Adrenal gland (tissue), 12 donors: ENCODE results near the gene ARPC1B. TPM values are rescaled to one million over a fixed set of nuclear protein-coding genes. Genes with fewer than 3 reads are reported as not detected.
"Not testable (repeated sequence)": the region's sequence is repeated elsewhere in the genome, so short reads cannot be mapped to it uniquely, and the experiment has no call there.

ENCODE experiments used
- DNase-seq, 7 donors: peaks; one replicate each; pipeline ENCODE4 v3.0.0-alpha.2; 2019 to 2020
- H3K27ac ChIP-seq, 5 donors: fragments of 200-600 bp; sonication (generic) in 4 of 5; 1 replicate in 3 of 5; 2 replicates in 2 of 5; pipeline versions ENCODE4 v1.5.1 to v1.8.0; 2016 to 2020; ENCODE audit warnings: mild to moderate bottlenecking in 1 of 5
- H3K27me3 ChIP-seq: fragments of 200-600 bp; 2 replicates; pipeline ENCODE4 v1.8.0; 2021
- H3K36me3 ChIP-seq, 2 donors: fragments of 200-600 bp; replicated peaks in 1 of 2; 1 replicate in 1 of 2; 2 replicates in 1 of 2; pipeline versions ENCODE4 v1.5.1 to v1.8.0; 2018 to 2022
- H3K4me1 ChIP-seq, 2 donors: fragments of 200-600 bp; replicated peaks in 1 of 2; 1 replicate in 1 of 2; 2 replicates in 1 of 2; pipeline versions ENCODE4 v1.5.1 to v1.8.0; 2018 to 2021
- H3K4me3 ChIP-seq, 4 donors: fragments of 200-600 bp; sonication (generic) in 3 of 4; one replicate each; pipeline ENCODE4 v1.5.1; 2016 to 2018
- H3K9me3 ChIP-seq, 3 donors: fragments of 200-600 bp; sonication (generic) in 1 of 3; replicated peaks in 1 of 3; 1 replicate in 2 of 3; 2 replicates in 1 of 3; pipeline versions ENCODE4 v1.5.1 to v1.8.0; 2016 to 2021
- CTCF ChIP-seq, 6 experiments: fragments of 450-650 bp in 4 of 6; fragments of 200-600 bp in 2 of 6; sonication (generic) in 1 of 6; IDR thresholded peaks; 1 replicate in 5 of 6; 2 replicates in 1 of 6; pipeline versions ENCODE4 v1.5.1 to v1.8.0; 2016 to 2021; ENCODE audit warnings: antibody characterized with exemption in 6 of 6, mild to moderate bottlenecking in 2 of 6, moderate library complexity in 1 of 6
- POLR2A ChIP-seq, 2 donors: fragments of 450-650 bp; IDR thresholded peaks; one replicate each; pipeline ENCODE4 v1.6.1; 2017; ENCODE audit warnings: antibody characterized with exemption in 2 of 2, mild to moderate bottlenecking in 2 of 2, moderate library complexity in 1 of 2
- WGBS, 4 donors: extraction: QIAGEN DNeasy Blood & Tissue Kit in 2 of 4; methylation state at CpG; one replicate each; pipeline versions ENCODE4 v1.1.5 to v1.1.7; 2013 to 2017; 5-methylcytosine and 5-hydroxymethylcytosine counted together
- intact Hi-C, 2 donors: fragments of 100-400 bp; cut with DNase I; formaldehyde crosslinking; loops; one replicate each; pipeline versions ENCODE4 v1.14.1 to v1.15.0; 2022 to 2023
- polyA plus RNA-seq, 3 donors: library from polyadenylated mRNA; stranded (reverse); fragments of 200-250 nt in 2 of 3; fragments of 350-450 nt in 1 of 3; fragmentation: Illumina TruSeq in 1 of 3; extraction: RNeasy Lipid Tissue Mini Kit (QIAGEN cat#74804) in 1 of 3; gene quantifications; one replicate each; pipeline ENCODE4 v1.2.3, GENCODE V29; 2013 to 2014
- total RNA-seq, 9 donors: library from RNA; depleted of rRNA in 4 of 9; stranded (reverse); fragments of >200 nt in 4 of 9; fragments of 120-200 nt in 1 of 9; fragmentation: NEBNext Ultra II Directional in 1 of 9; extraction: Animal tissue kit (Norgen Biotek cat#: 25700) in 1 of 9; gene quantifications; one replicate each; pipeline versions ENCODE4 v1.1.0 to v1.2.4, GENCODE V29; 2013 to 2023
- donor health status: healthy with polysubstance abuse.
- donor health status: Bipolar disorder and iron deficiency.
- donor health status: DM: yes; HTN: yes; CAD: no.
- donor health status: DM: no; HTN: no; CAD: no.
- donor health status: DM: no; HTN: no; CAD: no.
- donor health status: DM: yes; HTN: yes; CAD: no.

The ARPC1B gene
- total and polyA plus RNA-seq, 12 donors = 57.2 to 353 (median 94.3) TPM

GRCh38 chr7:99325592-99326407, 48.7 kb upstream of the ARPC1B start, which contains the start of gene ARPC1A:
ARPC1A (plus strand) TSS chr7:99325898; CDS start chr7:99333354, 7,456 bp downstream.
- intact Hi-C loops = loop anchor here in 1 of 2 donors (10.0 kb wide), 1 partner anchor 181 kb away; the partner anchor contains the start of gene SMURF1
- TF ChIP-seq CTCF (IDR thresholded peaks at IDR 0.05) = peak in 5 of 6 experiments; percentile 16 to 53 (median 38)
- TF ChIP-seq POLR2A (IDR thresholded peaks at IDR 0.05) = peak; percentile 32 to 73
- peaks cover 29 to 51% of the 10 kb centered on the region in 2 donors for H3K4me1 ChIP-seq

GRCh38 chr7:99326408-99326782, 48.1 kb upstream of the ARPC1B start:
- Histone ChIP-seq H3K4me3 (peak overlapping the region in 3 of 4 donors; percentile 74 to 99 (median 91)), H3K36me3 (no peaks in the 10 kb centered on the region), H3K27ac (peak overlapping the region in 3 of 5 donors; percentile 80 to 84 (median 82)), H3K9me3 (no peaks in the 10 kb centered on the region), H3K27me3 (no peaks in the 10 kb centered on the region), H3K4me1 (peaks cover 29 to 54% of the 10 kb centered on the region in 2 donors)
- no peak for DNase-seq
- intact Hi-C loops = loop anchor here in 1 of 2 donors (10.0 kb wide), 1 partner anchor 182 kb away; the partner anchor contains the start of gene SMURF1
- WGBS, 4 donors = 1 to 2% (median 1%) methylated on average over 10 of the region's 10 CpGs
- TF ChIP-seq POLR2A (IDR thresholded peaks at IDR 0.05) (no peak), CTCF (IDR thresholded peaks at IDR 0.05) (no peak)

More at GRCh38 chr7:99325592-99326407, 48.7 kb upstream of the ARPC1B start, which contains the start of gene ARPC1A:
- DNase-seq = peak; percentile 90 to 95 (median 90)
- H3K27me3 ChIP-seq = no peaks in the 10 kb centered on the region
- no peaks in the 10 kb centered on the region for H3K9me3 ChIP-seq
- peak within 1 kb of the TSS in 4 of 5 donors; percentile 75 to 84 (median 81) for H3K27ac ChIP-seq
- WGBS, 4 donors = 0% methylated on average over 7 to 82 of the region's 82 CpGs
- peak within 1 kb of the TSS; percentile 43 to 99 (median 82) for H3K4me3 ChIP-seq
- no peaks in the 10 kb centered on the region for H3K36me3 ChIP-seq

- peaks cover 22 to 46% of the 10 kb centered on the region in 2 donors for H3K4me1 ChIP-seq
- peak in 1 of 2 donors; percentile 8 for TF ChIP-seq POLR2A (IDR thresholded peaks at IDR 0.05)
- intact Hi-C loops = not testable (repeated sequence)
These were observed 44.1 kb upstream of the ARPC1B start for GRCh38 chr7:99330314-99330961.

GRCh38 chr7:99331002-99331401, 43.5 kb upstream of the ARPC1B start:
- Histone ChIP-seq H3K4me1 (peaks cover 22 to 46% of the 10 kb centered on the region in 2 donors), H3K27me3 (no peaks in the 10 kb centered on the region), H3K9me3 (no peaks in the 10 kb centered on the region), H3K36me3 (peaks cover 0 to 27% of the 10 kb centered on the region in 2 donors), H3K27ac (peak overlapping the region in 2 of 5 donors; percentile 45 to 56), H3K4me3 (no peak overlapping the region)
- peak in 1 of 7 donors; percentile 41 for DNase-seq
- WGBS, 4 donors = 89 to 93% (median 91%) methylated on average over 2 of the region's 2 CpGs
- TF ChIP-seq CTCF (IDR thresholded peaks at IDR 0.05) (no peak), POLR2A (IDR thresholded peaks at IDR 0.05) (no peak)
- intact Hi-C loops = no loop called here

More at GRCh38 chr7:99330314-99330961, 44.1 kb upstream of the ARPC1B start:
- H3K9me3 ChIP-seq, H3K4me3 ChIP-seq, H3K27me3 ChIP-seq: not testable (repeated sequence)
- H3K36me3 ChIP-seq = peaks cover 0 to 25% of the 10 kb centered on the region in 2 donors
- peak in 3 of 7 donors; percentile 26 to 47 (median 47) for DNase-seq
- 70 to 80% (median 74%) methylated on average over 8 of the region's 8 CpGs for WGBS, 4 donors
- H3K27ac ChIP-seq = peak overlapping the region in 3 of 5 donors; percentile 14 to 63 (median 45)
